Left ventricle myocardium inferior (tissue), 1 donor: ENCODE results near the gene POLA1. TPM values are rescaled to one million over a fixed set of nuclear protein-coding genes. Genes with fewer than 3 reads are reported as not detected.
"Not testable (repeated sequence)": the region's sequence is repeated elsewhere in the genome, so short reads cannot be mapped to it uniquely, and the experiment has no call there.

Source experiments
- DNase-seq: peaks from one replicate; pipeline ENCODE4 v3.0.0-alpha.2; 2020
- H3K27ac ChIP-seq: fragments of 200-600 bp; replicated peaks from 2 replicates; pipeline ENCODE4 v1.8.0; 2021
- H3K27me3 ChIP-seq: fragments of 200-600 bp; 2 replicates; pipeline ENCODE4 v1.8.0; 2021; ENCODE audit warnings: low read depth
- H3K36me3 ChIP-seq: fragments of 200-600 bp; 2 replicates; pipeline ENCODE4 v1.8.0; 2021
- H3K4me1 ChIP-seq: fragments of 200-600 bp; 2 replicates; pipeline ENCODE4 v1.8.0; 2021
- H3K4me3 ChIP-seq: fragments of 200-600 bp; 2 replicates; pipeline ENCODE4 v1.8.0; 2021; ENCODE audit warnings: mild to moderate bottlenecking, moderate library complexity
- H3K9me3 ChIP-seq: fragments of 200-600 bp; replicated peaks from 2 replicates; pipeline ENCODE4 v1.8.0; 2021
- CTCF ChIP-seq: fragments of 200-600 bp; IDR thresholded peaks from 2 replicates; pipeline ENCODE4 v1.8.0; 2021; ENCODE audit warnings: antibody characterized with exemption, mild to moderate bottlenecking, borderline replicate concordance
- intact Hi-C: fragments of 100-400 bp; cut with micrococcal nuclease; formaldehyde crosslinking; loops from one replicate; pipeline ENCODE4 v1.11.0; 2022
- total RNA-seq: library from RNA; stranded (reverse); fragmentation: NEBNext Ultra II Directional; extraction: Animal tissue kit (Norgen Biotek cat#: 25700); gene quantifications from one replicate; pipeline ENCODE4 v1.2.1, GENCODE V29; 2021
- donor health status: DM: no; HTN: yes; CAD: no; lungs with severe emphysema.

The POLA1 gene
- total RNA-seq, 1 donor from 2014 or later = 7.3 TPM

GRCh38 chrX:24651783-24652182, 41.9 kb upstream of the POLA1 start:
- no peak overlapping the region for H3K4me3 ChIP-seq
- intact Hi-C loops = no loop called here
- no peaks in the 10 kb centered on the region for H3K9me3 ChIP-seq
- H3K4me1 ChIP-seq = no peaks in the 10 kb centered on the region
- no peak overlapping the region for H3K27ac ChIP-seq
- no peaks in the 10 kb centered on the region for H3K36me3 ChIP-seq
- DNase-seq = no peak
- TF ChIP-seq CTCF = no peak
- H3K27me3 ChIP-seq = peaks cover 8% of the 10 kb centered on the region

- DNase-seq, H3K27ac ChIP-seq, intact Hi-C loops, H3K27me3 ChIP-seq, H3K9me3 ChIP-seq, H3K4me3 ChIP-seq, H3K4me1 ChIP-seq, H3K36me3 ChIP-seq: not testable (repeated sequence)
Observed at GRCh38 chrX:24655679-24656078, 38.0 kb upstream of the POLA1 start.

- no peak for TF ChIP-seq CTCF
- Histone ChIP-seq H3K27me3 (no peaks in the 10 kb centered on the region), H3K9me3 (no peaks in the 10 kb centered on the region), H3K27ac (no peak overlapping the region), H3K4me3 (no peak overlapping the region), H3K4me1 (no peaks in the 10 kb centered on the region), H3K36me3 (no peaks in the 10 kb centered on the region)
- intact Hi-C loops = no loop called here
- no peak for DNase-seq
Observed at GRCh38 chrX:24657671-24658386, 35.9 kb upstream of the POLA1 start.

GRCh38 chrX:24658421-24658820, 35.3 kb upstream of the POLA1 start:
- Histone ChIP-seq H3K4me3 (no peak overlapping the region), H3K4me1 (no peaks in the 10 kb centered on the region), H3K27me3 (no peaks in the 10 kb centered on the region), H3K27ac (no peak overlapping the region), H3K36me3 (no peaks in the 10 kb centered on the region), H3K9me3 (no peaks in the 10 kb centered on the region)
- no peak for TF ChIP-seq CTCF
- no peak for DNase-seq
- intact Hi-C loops = no loop called here

- H3K36me3 ChIP-seq = no peaks in the 10 kb centered on the region
- DNase-seq = no peak
- no peaks in the 10 kb centered on the region for H3K4me1 ChIP-seq
- no peaks in the 10 kb centered on the region for H3K27me3 ChIP-seq
- intact Hi-C loops = no loop called here
- TF ChIP-seq CTCF = no peak
- no peaks in the 10 kb centered on the region for H3K9me3 ChIP-seq
- H3K27ac ChIP-seq = no peak overlapping the region
- no peak overlapping the region for H3K4me3 ChIP-seq
Observed at GRCh38 chrX:24659106-24659505, 34.6 kb upstream of the POLA1 start.

GRCh38 chrX:24659646-24660045, 34.1 kb upstream of the POLA1 start:
- TF ChIP-seq CTCF = no peak
- Histone ChIP-seq H3K36me3 (no peaks in the 10 kb centered on the region), H3K4me3 (no peak overlapping the region), H3K27ac (no peak overlapping the region), H3K4me1 (no peaks in the 10 kb centered on the region), H3K9me3 (no peaks in the 10 kb centered on the region), H3K27me3 (no peaks in the 10 kb centered on the region)
- no peak for DNase-seq
- intact Hi-C loops = no loop called here
